Ovary (tissue), 9 donors: ENCODE results near the gene SPRY4. TPM values are rescaled to one million over a fixed set of nuclear protein-coding genes. Genes with fewer than 3 reads are reported as not detected.

ENCODE experiments used
- DNase-seq, 5 donors: peaks; one replicate each; pipeline ENCODE4 v3.0.0-alpha.2; 2019 to 2020
- H3K27ac ChIP-seq, 2 donors: fragments of 200-600 bp; one replicate each; pipeline versions ENCODE4 v1.5.1 to v1.8.0; 2019 to 2022
- H3K27me3 ChIP-seq: fragments of 200-600 bp; one replicate; pipeline ENCODE4 v1.8.0; 2022
- H3K36me3 ChIP-seq: fragments of 200-600 bp; sonication (generic); one replicate; pipeline ENCODE4 v1.5.1; 2019
- H3K4me1 ChIP-seq: one replicate; pipeline ENCODE4 v1.8.1; 2013; ENCODE audit warnings: mild to moderate bottlenecking, moderate library complexity; ENCODE audit not compliant: insufficient read depth
- H3K4me3 ChIP-seq: fragments of 200-600 bp; sonication (generic); one replicate; pipeline ENCODE4 v1.5.1; 2017
- H3K9me3 ChIP-seq, 2 donors: fragments of 200-600 bp in 1 of 2; sonication (generic) in 1 of 2; one replicate each; pipeline versions ENCODE4 v1.5.1 to v1.8.1; 2013 to 2019; ENCODE audit warnings: mild to moderate bottlenecking in 1 of 2, moderate library complexity in 1 of 2
- EP300 ChIP-seq: sonication (generic); formaldehyde crosslinking; IDR thresholded peaks from one replicate; pipeline ENCODE4 v1.6.1; 2017; ENCODE audit warnings: antibody characterized with exemption
- POLR2A ChIP-seq: fragments of 450-650 bp; IDR thresholded peaks from one replicate; pipeline ENCODE4 v1.6.1; 2017; ENCODE audit warnings: antibody characterized with exemption, mild to moderate bottlenecking, moderate library complexity
- WGBS, 3 donors: extraction: QIAGEN DNeasy Blood & Tissue Kit in 1 of 3; methylation state at CpG; one replicate each; pipeline versions ENCODE4 v1.1.5 to v1.1.7; 2013 to 2017; 5-methylcytosine and 5-hydroxymethylcytosine counted together
- intact Hi-C, 4 donors: fragments of 100-400 bp; cut with DNase I; formaldehyde crosslinking; loops; one replicate each; pipeline versions ENCODE4 v1.11.0 to v1.15.1; 2022 to 2023
- polyA plus RNA-seq, 2 donors: library from polyadenylated mRNA; stranded (reverse); fragments of 200-250 nt in 1 of 2; fragments of 350-450 nt in 1 of 2; fragmentation: Illumina TruSeq in 1 of 2; extraction: RNeasy Lipid Tissue Mini Kit (QIAGEN cat#74804) in 1 of 2; gene quantifications; one replicate each; pipeline ENCODE4 v1.2.3, GENCODE V29; 2013 to 2014
- total RNA-seq, 7 donors: library from RNA; depleted of rRNA in 2 of 7; stranded (reverse); fragments of >200 nt in 2 of 7; fragmentation: NEBNext Ultra II Directional in 3 of 7; extraction: Animal tissue kit (Norgen Biotek cat#: 25700) in 3 of 7; gene quantifications; one replicate each; pipeline versions ENCODE4 v1.1.0 to v1.2.4, GENCODE V29; 2016 to 2023
- TF ChIP-seq, protein P1 (sequence below), 3 donors: fragments of 450-650 bp in 2 of 3; fragments of 200-600 bp in 1 of 3; IDR thresholded peaks; one replicate each; pipeline versions ENCODE4 v1.5.1 to v1.8.0; 2016 to 2022; ENCODE audit warnings: antibody characterized with exemption in 3 of 3, mild to moderate bottlenecking in 1 of 3
- donor health status: DM: no; HTN: no; CAD: no; lungs with moderate emphysema.
- donor health status: DM: no; HTN: no; CAD: no.
- donor health status: Bipolar disorder and iron deficiency.
- donor health status: DM: yes; HTN: yes; CAD: no.
- donor health status: DM: no; HTN: no; CAD: no.
- donor health status: DM: yes; HTN: yes; CAD: no.

Gene SPRY4
- total and polyA plus RNA-seq, 9 donors, result 1.9 to 15.9 (median 5.5) TPM

DNA sequence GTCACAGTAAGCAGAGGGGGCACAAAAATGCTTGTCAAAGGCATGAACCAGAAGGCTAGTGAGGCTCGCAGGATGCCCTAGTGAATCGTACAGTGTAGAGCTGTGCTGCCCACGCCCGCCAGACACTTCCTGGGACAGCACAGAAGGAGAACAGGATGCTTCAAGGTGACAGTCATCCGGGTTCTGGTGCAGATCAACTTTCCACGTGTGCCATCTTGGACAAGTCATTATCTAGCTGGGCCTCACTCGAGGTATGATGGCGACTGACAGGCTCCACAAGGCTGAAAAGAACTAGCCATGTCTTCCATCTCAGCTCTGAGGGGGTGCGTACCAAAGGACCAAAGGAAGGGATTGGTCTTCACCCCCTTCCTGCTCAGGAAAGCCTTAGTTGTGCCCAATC, 14.0 kb downstream of the SPRY4 start:
- H3K36me3 ChIP-seq, result no peaks in the 10 kb centered on the region
- no peak for DNase-seq
- no peak overlapping the region for H3K27ac ChIP-seq
- no peaks in the 10 kb centered on the region for H3K27me3 ChIP-seq
- H3K4me3 ChIP-seq, result no peak overlapping the region
- intact Hi-C loops, result no loop called here
- WGBS, 3 donors, result 94 to 96% (median 94%) methylated on average over 9 of the region's 9 CpGs
- TF ChIP-seq POLR2A (no peak), EP300 (no peak)
- TF ChIP-seq, protein P1, sequence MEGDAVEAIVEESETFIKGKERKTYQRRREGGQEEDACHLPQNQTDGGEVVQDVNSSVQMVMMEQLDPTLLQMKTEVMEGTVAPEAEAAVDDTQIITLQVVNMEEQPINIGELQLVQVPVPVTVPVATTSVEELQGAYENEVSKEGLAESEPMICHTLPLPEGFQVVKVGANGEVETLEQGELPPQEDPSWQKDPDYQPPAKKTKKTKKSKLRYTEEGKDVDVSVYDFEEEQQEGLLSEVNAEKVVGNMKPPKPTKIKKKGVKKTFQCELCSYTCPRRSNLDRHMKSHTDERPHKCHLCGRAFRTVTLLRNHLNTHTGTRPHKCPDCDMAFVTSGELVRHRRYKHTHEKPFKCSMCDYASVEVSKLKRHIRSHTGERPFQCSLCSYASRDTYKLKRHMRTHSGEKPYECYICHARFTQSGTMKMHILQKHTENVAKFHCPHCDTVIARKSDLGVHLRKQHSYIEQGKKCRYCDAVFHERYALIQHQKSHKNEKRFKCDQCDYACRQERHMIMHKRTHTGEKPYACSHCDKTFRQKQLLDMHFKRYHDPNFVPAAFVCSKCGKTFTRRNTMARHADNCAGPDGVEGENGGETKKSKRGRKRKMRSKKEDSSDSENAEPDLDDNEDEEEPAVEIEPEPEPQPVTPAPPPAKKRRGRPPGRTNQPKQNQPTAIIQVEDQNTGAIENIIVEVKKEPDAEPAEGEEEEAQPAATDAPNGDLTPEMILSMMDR (IDR thresholded peaks at IDR 0.05), result no peak
- H3K4me1 ChIP-seq, result no peaks in the 10 kb centered on the region
- no peaks in the 10 kb centered on the region for H3K9me3 ChIP-seq

DNA sequence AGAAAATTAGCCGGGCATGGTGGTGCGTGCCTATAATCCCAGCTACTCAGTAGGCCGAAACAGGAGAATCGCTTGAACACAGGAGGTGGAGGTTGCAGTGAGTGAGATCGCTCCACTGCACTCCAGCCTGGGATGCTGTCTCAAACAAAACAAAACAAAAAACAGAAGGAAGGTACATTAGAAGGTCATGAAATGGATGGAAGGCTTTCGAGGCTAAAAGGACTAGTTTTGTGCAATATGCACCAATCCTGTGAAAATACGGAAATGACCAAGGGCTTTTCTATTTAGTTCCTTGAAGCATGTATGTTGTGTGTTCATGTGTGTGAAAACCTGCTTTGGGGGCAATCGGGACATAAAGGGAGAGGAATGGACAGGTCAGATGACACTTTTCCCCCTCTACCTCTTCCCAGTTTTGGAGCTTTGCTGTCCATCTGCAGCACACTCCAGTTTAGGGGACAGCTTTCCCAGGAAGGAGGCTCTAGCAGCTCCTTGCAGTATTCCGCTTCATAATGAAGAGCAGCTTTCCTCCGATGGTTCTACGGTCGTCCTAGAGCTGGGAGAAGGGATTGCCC, 15.0 kb downstream of the SPRY4 start:
- no peak overlapping the region for H3K4me3 ChIP-seq
- no peak for DNase-seq
- no peak for TF ChIP-seq POLR2A
- TF ChIP-seq EP300, result no peak
- TF ChIP-seq, protein P1 (IDR thresholded peaks at IDR 0.05), result no peak
- H3K36me3 ChIP-seq, result no peaks in the 10 kb centered on the region
- no peak overlapping the region for H3K27ac ChIP-seq
- no peaks in the 10 kb centered on the region for H3K27me3 ChIP-seq
- intact Hi-C loops, result no loop called here
- H3K4me1 ChIP-seq, result no peaks in the 10 kb centered on the region
- WGBS, 3 donors, result 79 to 82% (median 82%) methylated on average over 12 of the region's 12 CpGs
- H3K9me3 ChIP-seq, result no peaks in the 10 kb centered on the region

DNA sequence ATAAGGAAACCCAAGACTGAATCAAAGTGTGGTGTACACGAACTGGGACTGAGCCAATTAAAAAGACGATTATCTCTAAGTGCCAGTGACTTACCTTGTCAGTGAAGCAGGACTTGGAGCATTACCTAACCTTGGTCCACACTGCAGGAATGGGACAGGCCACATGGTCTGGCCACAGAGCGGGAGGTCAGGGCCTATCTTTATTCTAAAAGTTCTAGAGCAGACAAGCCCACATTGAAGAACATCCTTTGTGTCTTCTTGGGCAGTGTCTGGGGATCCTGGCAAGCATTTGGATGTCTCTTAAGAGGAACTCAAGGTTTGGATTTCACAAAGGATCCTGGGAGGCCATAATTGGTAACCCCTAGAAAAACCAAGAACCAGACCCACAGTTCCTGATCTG, 16.5 kb downstream of the SPRY4 start:
- Histone ChIP-seq H3K27me3 (no peaks in the 10 kb centered on the region), H3K36me3 (no peaks in the 10 kb centered on the region), H3K9me3 (no peaks in the 10 kb centered on the region), H3K27ac (no peak overlapping the region), H3K4me3 (no peak overlapping the region), H3K4me1 (no peaks in the 10 kb centered on the region)
- intact Hi-C loops, result no loop called here
- no peak for DNase-seq
- 86 to 93% (median 91%) methylated on average over 3 of the region's 3 CpGs for WGBS, 3 donors
- TF ChIP-seq, protein P1 (IDR thresholded peaks at IDR 0.05), result no peak
- TF ChIP-seq POLR2A, result no peak
- TF ChIP-seq EP300, result no peak

DNA sequence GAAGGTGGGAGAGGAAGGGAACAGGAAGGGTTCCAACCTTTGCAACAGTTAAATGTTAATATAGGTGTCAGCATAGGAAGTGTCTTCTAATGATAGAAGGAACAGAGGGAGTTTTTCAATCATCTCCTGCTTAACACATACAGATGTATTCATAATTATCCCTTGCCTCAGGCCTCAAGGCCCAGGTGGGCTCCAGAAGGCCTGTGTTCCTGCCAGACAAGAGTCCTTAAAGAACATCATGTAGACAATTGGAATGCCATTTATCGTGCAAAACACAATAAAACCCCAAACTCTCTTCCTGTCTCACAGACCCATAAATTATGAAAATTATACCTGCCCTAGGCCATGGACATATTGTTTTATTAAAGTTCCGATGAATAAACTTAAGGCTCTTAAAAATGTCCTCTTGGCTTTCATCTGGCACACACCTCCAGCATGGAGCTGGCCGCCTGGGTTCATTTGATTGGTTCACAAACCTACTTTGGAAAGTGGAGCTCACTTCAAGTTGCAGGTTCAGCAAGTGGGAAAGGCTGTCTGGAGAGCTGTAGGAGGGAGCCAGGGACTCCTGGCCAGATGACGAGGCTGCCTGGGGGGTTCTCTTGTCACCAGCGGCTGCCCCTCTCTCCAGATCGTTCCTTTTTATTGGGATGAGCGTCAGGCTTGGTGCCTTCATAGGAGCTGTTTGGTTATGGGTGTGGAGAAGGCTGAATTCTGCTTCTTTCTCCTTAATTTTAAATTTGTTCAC, 17.5 kb downstream of the SPRY4 start:
- TF ChIP-seq EP300 (no peak), POLR2A (no peak)
- intact Hi-C loops, result no loop called here
- Histone ChIP-seq H3K27me3 (no peaks in the 10 kb centered on the region), H3K4me3 (no peak overlapping the region), H3K36me3 (no peaks in the 10 kb centered on the region), H3K27ac (no peak overlapping the region), H3K4me1 (no peaks in the 10 kb centered on the region), H3K9me3 (no peaks in the 10 kb centered on the region)
- DNase-seq, result no peak
- 84 to 87% (median 84%) methylated on average over 7 of the region's 7 CpGs for WGBS, 3 donors

DNA sequence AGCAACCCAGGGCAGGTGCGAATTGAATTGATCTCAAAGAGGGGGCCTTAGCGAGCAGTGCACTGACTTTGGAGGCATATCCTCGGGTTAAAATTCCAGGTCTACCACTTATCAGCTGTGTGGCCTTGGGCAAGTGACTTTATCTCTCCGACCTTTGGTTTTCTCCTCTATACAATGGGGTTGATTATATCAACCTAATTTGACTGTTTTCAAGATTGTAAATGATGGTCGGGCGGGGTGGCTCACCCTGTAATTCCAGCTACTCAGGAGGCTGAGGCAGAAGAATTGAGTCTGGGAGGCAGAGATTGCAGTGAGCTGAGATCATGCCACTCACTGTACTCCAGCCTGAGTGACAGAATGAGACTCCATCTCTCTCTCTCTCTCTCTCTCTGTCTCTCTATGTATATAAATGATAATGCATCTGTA, 18.7 kb downstream of the SPRY4 start:
- H3K36me3 ChIP-seq, result no peaks in the 10 kb centered on the region
- H3K9me3 ChIP-seq, result no peaks in the 10 kb centered on the region
- WGBS, 3 donors, result 83 to 90% (median 85%) methylated on average over 6 of the region's 6 CpGs
- H3K27me3 ChIP-seq, result no peaks in the 10 kb centered on the region
- H3K27ac ChIP-seq, result no peak overlapping the region
- DNase-seq, result no peak
- intact Hi-C loops, result no loop called here
- H3K4me3 ChIP-seq, result no peak overlapping the region
- TF ChIP-seq EP300, result no peak
- TF ChIP-seq, protein P1 (IDR thresholded peaks at IDR 0.05), result no peak
- TF ChIP-seq POLR2A, result no peak
- no peaks in the 10 kb centered on the region for H3K4me1 ChIP-seq
